ENCODE data around the gene WDR35. TPM values are rescaled to one million over a fixed set of nuclear protein-coding genes. Genes with fewer than 3 reads are reported as not detected.

WDR35 gene
- 13.2 and 17.5 TPM in 2 replicates for total RNA-seq (2022)
- percentile 83 among the genes with signal in this experiment for Bru-seq, nascent RNA
- percentile 70 among the genes with signal in this experiment for BruChase-seq, experiment 1, labeled RNA remaining after a 6-hour chase
- percentile 74 among the genes with signal in this experiment for BruChase-seq, experiment 2, labeled RNA remaining after a 2-hour chase
- long read RNA-seq, full-length matches to known transcripts: 6 of 26 reads
- long read RNA-seq, partial matches to known transcripts: 11 of 26 reads
- long read RNA-seq, other reads (novel, unspliced or antisense): 9 of 26 reads

DNA sequence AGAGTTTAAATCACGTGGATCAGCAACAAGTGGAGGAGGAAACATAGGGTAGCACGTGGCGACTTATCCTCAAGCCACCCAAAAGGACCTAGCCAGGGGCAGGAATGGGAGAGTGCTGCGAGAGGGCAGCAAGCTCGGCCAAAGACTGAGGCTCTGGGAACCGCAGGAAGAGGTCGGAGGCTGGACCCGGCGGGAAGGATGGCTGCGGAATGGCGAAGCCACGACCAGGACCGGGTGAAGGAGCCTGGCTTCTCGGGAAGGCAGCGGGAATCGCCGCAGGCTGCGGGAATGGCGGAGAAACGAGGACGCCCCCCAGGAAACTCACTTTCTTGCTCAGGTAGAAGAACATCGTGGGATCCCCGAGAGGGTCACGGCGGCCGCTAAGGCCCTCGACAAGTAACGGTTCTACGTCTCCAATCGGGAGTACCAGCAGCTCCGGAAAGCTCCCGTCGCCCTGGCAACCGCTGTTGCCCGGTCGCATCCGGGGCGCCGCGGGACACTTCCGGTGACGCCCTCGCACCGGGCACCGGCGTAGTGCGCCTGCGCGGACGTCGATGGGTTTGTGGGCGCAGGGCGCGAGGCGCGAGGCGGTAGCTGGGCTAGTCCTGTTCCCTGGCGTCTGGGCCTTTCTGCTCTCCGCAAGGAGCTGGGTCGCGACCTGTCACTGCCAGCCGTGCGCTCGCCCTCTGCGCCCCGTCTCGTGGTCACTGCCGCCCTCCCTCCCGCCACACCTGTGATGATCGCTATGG lies at the start of gene WDR35:
Gene WDR35 (minus strand): TSS at position 439 of the 749 bp plus-strand sequence. CDS start 90 bp downstream, at position 349.
- intact Hi-C loops (cut with micrococcal nuclease): loop anchor here (5.0 kb wide), 1 partner anchor 88 kb away; the partner anchor contains the start of gene TTC32
- Mint-ChIP-seq H3K4me3 (ENCODE audit: unreplicated experiment) (peak within 1 kb of the TSS; percentile 95), H3K27ac (ENCODE audit: low read depth, unreplicated experiment) (peak within 1 kb of the TSS; percentile 77), H3K4me1 (ENCODE audit: insufficient read depth, unreplicated experiment) (peaks cover 26% of the 10 kb centered on the region), H3K9me3 (ENCODE audit: unreplicated experiment) (no peaks in the 10 kb centered on the region), H3K36me3 (ENCODE audit: insufficient read depth, unreplicated experiment) (peaks cover 24% of the 10 kb centered on the region), H3K27me3 (ENCODE audit: insufficient read depth, unreplicated experiment) (no peaks in the 10 kb centered on the region)
- ChIA-PET CTCF (interaction anchor here (2.0 to 2.2 kb wide), 2 partner anchors 25 to 105 kb away, joined by 6 to 10 read pairs; no protein-coding TSS in a partner anchor), POLR2A (interaction anchor here (0.6 to 2.9 kb wide), 24 partner anchors 9 to 1709 kb away, joined by 3 to 33 read pairs (median 4); partner anchors contain the start of gene LAPTM4A)
- TF ChIP-seq, protein P1, sequence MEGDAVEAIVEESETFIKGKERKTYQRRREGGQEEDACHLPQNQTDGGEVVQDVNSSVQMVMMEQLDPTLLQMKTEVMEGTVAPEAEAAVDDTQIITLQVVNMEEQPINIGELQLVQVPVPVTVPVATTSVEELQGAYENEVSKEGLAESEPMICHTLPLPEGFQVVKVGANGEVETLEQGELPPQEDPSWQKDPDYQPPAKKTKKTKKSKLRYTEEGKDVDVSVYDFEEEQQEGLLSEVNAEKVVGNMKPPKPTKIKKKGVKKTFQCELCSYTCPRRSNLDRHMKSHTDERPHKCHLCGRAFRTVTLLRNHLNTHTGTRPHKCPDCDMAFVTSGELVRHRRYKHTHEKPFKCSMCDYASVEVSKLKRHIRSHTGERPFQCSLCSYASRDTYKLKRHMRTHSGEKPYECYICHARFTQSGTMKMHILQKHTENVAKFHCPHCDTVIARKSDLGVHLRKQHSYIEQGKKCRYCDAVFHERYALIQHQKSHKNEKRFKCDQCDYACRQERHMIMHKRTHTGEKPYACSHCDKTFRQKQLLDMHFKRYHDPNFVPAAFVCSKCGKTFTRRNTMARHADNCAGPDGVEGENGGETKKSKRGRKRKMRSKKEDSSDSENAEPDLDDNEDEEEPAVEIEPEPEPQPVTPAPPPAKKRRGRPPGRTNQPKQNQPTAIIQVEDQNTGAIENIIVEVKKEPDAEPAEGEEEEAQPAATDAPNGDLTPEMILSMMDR (IDR thresholded peaks at IDR 0.05; ENCODE audit: unreplicated experiment): no peak
- no TSS peak for BruUV-seq (replicated peaks)
- DNase-seq (ENCODE audit: unreplicated experiment): peak; percentile 90

DNA sequence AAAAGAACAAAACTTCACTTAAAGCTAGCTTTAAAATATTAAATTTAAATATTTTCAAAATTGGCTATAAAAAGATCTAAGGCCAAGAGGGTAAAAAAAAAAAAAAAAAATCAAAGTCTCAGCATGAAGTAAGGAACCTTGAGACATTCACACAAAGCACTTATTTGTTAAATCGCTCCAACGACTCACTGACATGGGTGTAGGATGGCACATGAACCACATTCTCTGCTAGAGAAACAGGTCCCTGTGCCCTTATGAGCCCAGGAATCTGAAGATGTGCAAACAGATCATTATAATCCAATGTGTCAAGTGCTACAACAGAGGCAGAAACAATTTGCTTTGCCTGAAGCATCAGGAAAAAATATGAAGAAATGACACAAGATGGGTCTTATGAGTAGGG lies 47.8 kb upstream of the WDR35 start:
- no peak for DNase-seq (ENCODE audit: unreplicated experiment)
- Mint-ChIP-seq H3K27me3 (ENCODE audit: insufficient read depth, unreplicated experiment) (no peaks in the 10 kb centered on the region), H3K4me1 (ENCODE audit: insufficient read depth, unreplicated experiment) (peaks cover 20% of the 10 kb centered on the region), H3K36me3 (ENCODE audit: insufficient read depth, unreplicated experiment) (peaks cover 76% of the 10 kb centered on the region), H3K9me3 (ENCODE audit: unreplicated experiment) (no peaks in the 10 kb centered on the region), H3K4me3 (ENCODE audit: unreplicated experiment) (no peak overlapping the region), H3K27ac (ENCODE audit: low read depth, unreplicated experiment) (no peak overlapping the region)
- ChIA-PET CTCF (interaction anchor here (0.7 to 4.9 kb wide), 7 partner anchors 11 to 274 kb away, joined by 3 to 44 read pairs (median 4); no protein-coding TSS in a partner anchor), POLR2A (interaction anchor here (12.5 kb wide), 1 partner anchor 14 kb away, joined by 96 read pairs; the partner anchor contains the start of gene LAPTM4A)
- TF ChIP-seq, protein P1 (IDR thresholded peaks at IDR 0.05; ENCODE audit: unreplicated experiment): no peak
- no TSS peak for BruUV-seq (replicated peaks)
- intact Hi-C loops (cut with micrococcal nuclease): no loop called here

DNA sequence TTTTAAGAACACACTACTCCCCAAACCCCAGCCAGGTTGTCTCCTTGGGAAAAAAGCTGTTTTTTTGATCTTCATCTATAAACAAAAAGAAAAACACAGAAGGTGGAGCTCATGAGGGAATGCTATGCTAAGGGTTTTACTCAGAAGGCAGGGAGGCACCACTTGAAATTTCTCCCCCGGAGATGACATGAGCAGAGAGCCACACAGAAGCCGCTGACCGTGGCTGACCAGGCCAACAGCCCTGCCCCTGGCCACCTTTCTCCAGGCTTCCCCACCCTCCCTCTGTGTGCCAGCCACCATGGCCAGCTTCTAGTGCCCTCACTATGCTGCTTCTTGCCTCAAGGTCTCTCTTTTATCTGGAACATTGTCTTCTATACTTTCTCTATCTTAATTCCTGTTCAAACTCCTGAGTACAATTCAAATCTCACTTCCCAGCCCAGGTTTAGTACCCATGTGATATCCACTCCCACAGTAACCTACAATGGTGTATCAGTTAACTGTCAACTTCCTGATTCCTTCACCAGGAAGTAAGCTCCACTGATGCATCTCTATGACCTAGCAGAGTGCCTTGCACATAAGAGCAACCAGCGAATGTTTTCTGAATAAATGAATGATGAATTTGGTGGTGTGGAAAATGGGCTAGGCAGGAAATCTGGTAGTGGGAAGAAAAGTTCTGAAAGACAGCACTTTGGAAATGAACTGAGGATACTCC lies 46.2 kb upstream of the WDR35 start:
- Mint-ChIP-seq H3K9me3 (ENCODE audit: unreplicated experiment) (no peaks in the 10 kb centered on the region), H3K27ac (ENCODE audit: low read depth, unreplicated experiment) (no peak overlapping the region), H3K4me3 (ENCODE audit: unreplicated experiment) (no peak overlapping the region), H3K27me3 (ENCODE audit: insufficient read depth, unreplicated experiment) (no peaks in the 10 kb centered on the region), H3K36me3 (ENCODE audit: insufficient read depth, unreplicated experiment) (peaks cover 92% of the 10 kb centered on the region), H3K4me1 (ENCODE audit: insufficient read depth, unreplicated experiment) (peaks cover 13% of the 10 kb centered on the region)
- TF ChIP-seq, protein P1 (IDR thresholded peaks at IDR 0.05; ENCODE audit: unreplicated experiment): no peak
- ChIA-PET CTCF (interaction anchor here (1.0 to 4.9 kb wide), 5 partner anchors 21 to 60 kb away, joined by 3 to 44 read pairs (median 3); no protein-coding TSS in a partner anchor), POLR2A (interaction anchor here (0.6 to 12.5 kb wide), 5 partner anchors 8 to 56 kb away, joined by 3 to 96 read pairs (median 5); partner anchors contain the start of gene LAPTM4A)
- BruUV-seq (replicated peaks): TSS peak; percentile 4
- intact Hi-C loops (cut with micrococcal nuclease): no loop called here
- DNase-seq (ENCODE audit: unreplicated experiment): no peak

Data from MCF 10A (cell line).